ENCODE results near the gene PIAS4. TPM values are rescaled to one million over a fixed set of nuclear protein-coding genes. Genes with fewer than 3 reads are reported as not detected.

The PIAS4 gene
- total and polyA plus RNA-seq, 2 of the 13 experiments (the other 11 are each of a cell fraction or from before 2014, with no cell fraction given) = 9.0 to 20.1 TPM

GRCh38 chr19:4023600-4024398, 16.3 kb downstream of the PIAS4 start (continued):
- TF ChIP-seq ZBTB43 (CRISPR knock-in tag; conservative IDR thresholded peaks at IDR 0.05) (no peak), ZMAT5 (CRISPR knock-in tag; IDR thresholded peaks at IDR 0.05; ENCODE audit: borderline replicate concordance, low read depth) (no peak), KDM2A (CRISPR knock-in tag; IDR thresholded peaks at IDR 0.05; ENCODE audit: borderline replicate concordance, low read depth) (no peak), TGIF2 (CRISPR knock-in tag; IDR thresholded peaks at IDR 0.05) (no peak), THAP7 (CRISPR knock-in tag; IDR thresholded peaks at IDR 0.05) (no peak), TFAP4 (IDR thresholded peaks at IDR 0.05; ENCODE audit: borderline replicate concordance, low read depth) (no peak), POLR2AphosphoS5 (IDR thresholded peaks at IDR 0.05; ENCODE audit: low read depth, low read length) (no peak)

- H2AFZ ChIP-seq (ENCODE audit: low read length) = no peak overlapping the region
- H4K20me1 ChIP-seq (ENCODE audit: insufficient read depth, low read length) = no peaks in the 10 kb centered on the region
- DNase-seq (ENCODE audit: low spot score) (no peak), FAIRE-seq (no peak), ATAC-seq (no peak)
- no peak overlapping the region for H3K4me3 ChIP-seq (replicated peaks in 1 of 3; ENCODE audit: insufficient read depth in 1 of 3, low read depth in 2 of 3, low read length in 3 of 3)
- peaks cover 10 to 31% of the 10 kb centered on the region in 2 experiments; a peak in 4 of 5 replicates for H3K36me3 ChIP-seq (replicated peaks in 1 of 2; ENCODE audit: control insufficient read depth in 1 of 2, insufficient read depth in 2 of 2, low read length in 2 of 2)
- no peaks in the 10 kb centered on the region for H3K9me3 ChIP-seq (ENCODE audit: low read length)
- in situ Hi-C loops (cut with HindIII; ENCODE audit: extremely low pct_ligation_motif_present, low pct_unique_long_range_greater_than_20kb) (no loop called here), intact Hi-C loops (cut with micrococcal nuclease; ENCODE audit: unreplicated experiment) (no loop called here)
- no peaks in the 10 kb centered on the region for H3K4me1 ChIP-seq (ENCODE audit: insufficient read depth, low read length)
- peaks cover 6% of the 10 kb centered on the region for H3K79me2 ChIP-seq (ENCODE audit: insufficient read depth, low read length)
- BruUV-seq (replicated peaks) = no TSS peak
- no peak overlapping the region for H3K4me2 ChIP-seq (ENCODE audit: low read depth, low read length)
- no peak overlapping the region for H3K9ac ChIP-seq (ENCODE audit: insufficient read depth, low read depth, low read length)
- 74% methylated on average over 7 of the region's 11 CpGs for WGBS (ENCODE audit: low lambda C conversion rate)
- H3K27me3 ChIP-seq (ENCODE audit: control insufficient read depth in 1 of 2, insufficient read depth in 2 of 2, low read length in 2 of 2) = no peaks in the 10 kb centered on the region
- CTCF ChIA-PET (ENCODE audit: low intra/inter-chr PET ratio, low total read pairs) = no interaction called here
- POLR2A ChIA-PET = no interaction called here
- no peak overlapping the region for H3K27ac ChIP-seq (ENCODE audit: extremely low read length, insufficient read depth, low read length)
- TF ChIP-seq ZBTB49 (CRISPR knock-in tag; IDR thresholded peaks at IDR 0.05; ENCODE audit: borderline replicate concordance) = no peak
- no peak for TF ChIP-seq KDM4B (CRISPR knock-in tag; IDR thresholded peaks at IDR 0.05)
- no peak for TF ChIP-seq NCOA1 (CRISPR knock-in tag; IDR thresholded peaks at IDR 0.05)
- TF ChIP-seq ZNF770 (CRISPR knock-in tag; IDR thresholded peaks at IDR 0.05) = no peak
- TF ChIP-seq NFYB (CRISPR knock-in tag; IDR thresholded peaks at IDR 0.05) = no peak
- no peak for TF ChIP-seq CREM (IDR thresholded peaks at IDR 0.05)
- TF ChIP-seq CREM (CRISPR knock-in tag; IDR thresholded peaks at IDR 0.05) = no peak
Observed at GRCh38 chr19:4025317-4025716, 17.8 kb downstream of the PIAS4 start.

Measured in HepG2 (cell line).